Uterus (tissue), 2 donors: Measurements from ENCODE around the gene DYNAP.

ENCODE experiments used
- CTCF ChIP-seq, 4 experiments: fragments of 200-600 bp in 2 of 4; fragments of 450-650 bp in 2 of 4; sonication (generic) in 2 of 4; IDR thresholded peaks; one replicate each; pipeline ENCODE4 v1.5.1; 2016 to 2019; ENCODE audit warnings: antibody characterized with exemption in 4 of 4, mild to moderate bottlenecking in 2 of 4, moderate library complexity in 1 of 4
- POLR2A ChIP-seq, 2 donors: fragments of 450-650 bp; IDR thresholded peaks; one replicate each; pipeline ENCODE4 v1.6.1; 2016; ENCODE audit warnings: antibody characterized with exemption in 2 of 2, mild to moderate bottlenecking in 1 of 2, moderate library complexity in 1 of 2

DNA sequence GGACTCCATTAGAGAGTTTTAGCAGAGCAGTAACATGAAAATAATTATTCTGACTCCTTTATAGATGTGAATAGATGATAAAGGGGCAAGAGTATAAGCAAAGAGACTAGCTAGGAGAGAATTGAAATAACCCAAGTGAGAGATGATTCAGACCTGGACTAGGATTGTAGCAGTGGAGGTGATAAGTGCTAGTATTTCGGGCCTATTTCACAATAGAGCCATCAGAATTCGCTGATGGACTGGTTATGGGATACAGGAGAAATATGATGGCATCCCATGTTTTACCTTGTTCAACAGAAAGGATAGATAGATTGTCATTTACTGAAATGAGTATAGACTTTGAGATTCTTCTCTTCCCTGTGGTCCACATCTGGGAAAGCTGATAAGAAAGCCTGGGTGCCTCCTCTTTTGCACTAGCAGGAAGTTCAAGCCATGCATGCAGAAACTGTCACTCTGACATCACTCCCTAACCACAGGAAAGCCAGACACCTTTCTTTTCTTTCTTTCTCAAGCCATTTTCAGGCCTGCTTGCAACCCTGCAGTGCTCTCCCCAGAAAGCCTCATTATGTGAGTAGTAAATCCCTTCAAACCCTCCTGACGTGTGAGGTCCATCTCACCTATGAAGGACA is 25.3 kb downstream of the DYNAP start:
- no peak for TF ChIP-seq CTCF (IDR thresholded peaks at IDR 0.05)
- TF ChIP-seq POLR2A (IDR thresholded peaks at IDR 0.05) = no peak
